Measurements from ENCODE around the gene RHEBL1. TPM values are rescaled to one million over a fixed set of nuclear protein-coding genes. Genes with fewer than 3 reads are reported as not detected.
A peak's percentile ranks its signal among the peaks of the same experiment; 100 is the strongest.

Gene RHEBL1
- total RNA-seq, 1 donor from 2014 or later = 1.5 TPM

DNA sequence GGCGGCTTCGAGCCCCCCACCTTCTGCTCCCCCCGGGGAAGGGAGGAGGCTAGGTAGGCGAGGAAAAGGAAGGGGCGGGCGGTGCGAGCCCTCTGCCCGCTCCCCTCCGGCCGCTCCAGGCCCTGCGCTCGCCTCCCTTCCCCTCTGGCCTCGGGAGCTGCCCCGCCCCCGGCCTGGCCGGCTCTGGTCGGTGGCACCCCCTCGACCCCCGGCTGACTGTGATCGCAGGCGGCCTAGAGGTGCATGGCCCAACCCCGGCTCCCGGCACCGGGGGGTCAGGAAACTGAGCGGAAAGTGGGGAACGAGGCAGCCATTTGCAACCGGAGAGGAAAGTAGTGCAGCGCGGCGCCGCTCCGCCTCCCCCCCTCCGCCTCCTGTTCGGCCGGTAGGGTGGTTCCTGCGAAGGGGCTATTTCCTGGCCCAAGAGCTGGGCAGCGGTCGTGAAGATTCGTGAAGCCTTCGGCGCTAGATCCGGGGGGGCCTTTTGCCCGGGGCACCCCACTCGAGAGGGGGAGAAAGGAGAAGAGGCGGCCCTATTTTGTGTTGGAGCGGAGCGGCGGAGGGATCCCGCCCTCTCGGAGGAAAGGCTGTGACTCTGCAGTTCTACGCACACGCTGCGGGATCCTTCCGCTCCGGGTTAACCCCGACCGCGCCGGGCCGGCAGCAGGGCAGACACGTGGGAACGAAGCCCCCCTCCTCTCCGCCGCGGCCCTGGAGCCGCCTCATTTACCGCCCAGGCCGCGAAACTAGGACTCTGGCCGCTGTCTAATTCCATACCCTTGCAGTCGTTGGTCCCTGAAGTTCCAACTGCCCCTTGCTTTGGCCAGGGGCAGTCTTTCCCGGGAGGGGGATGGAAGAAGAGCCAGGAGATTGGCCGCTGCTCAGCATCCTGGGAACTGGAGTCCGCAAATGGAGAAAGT is 9.3 kb downstream of the RHEBL1 start, which contains the start of gene KMT2D:
TSS of gene KMT2D (minus strand) at position 558 of the 920 bp plus-strand sequence. CDS start 5,470 bp downstream, outside the sequence.
- TF ChIP-seq CTCF (IDR thresholded peaks at IDR 0.05) = peak; percentile 19
- intact Hi-C loops (cut with DNase I) = no loop called here
- Histone ChIP-seq H3K9me3 (no peaks in the 10 kb centered on the region), H3K4me1 (peaks cover 50% of the 10 kb centered on the region), H3K27ac (peak within 1 kb of the TSS; percentile 98), H3K4me3 (peak within 1 kb of the TSS; percentile 95), H3K27me3 (ENCODE audit: low read depth) (no peaks in the 10 kb centered on the region), H3K36me3 (peaks cover under 1% of the 10 kb centered on the region)
- ATAC-seq (peak; percentile 88 to 92), DNase-seq (peak; percentile 95)

- Histone ChIP-seq H3K27ac (peak overlapping the region; percentile 98), H3K4me3 (peak overlapping the region; percentile 95), H3K9me3 (no peaks in the 10 kb centered on the region), H3K36me3 (peaks cover 10% of the 10 kb centered on the region), H3K4me1 (peaks cover 56% of the 10 kb centered on the region), H3K27me3 (ENCODE audit: low read depth) (no peaks in the 10 kb centered on the region)
- no peak for DNase-seq
- no peak for TF ChIP-seq CTCF (IDR thresholded peaks at IDR 0.05)
- peak; percentile 1 to 10 for ATAC-seq
- intact Hi-C loops (cut with DNase I) = no loop called here
Observed at GRCh38 chr12:49059299-49060171, 10.2 kb downstream of the RHEBL1 start.

DNA sequence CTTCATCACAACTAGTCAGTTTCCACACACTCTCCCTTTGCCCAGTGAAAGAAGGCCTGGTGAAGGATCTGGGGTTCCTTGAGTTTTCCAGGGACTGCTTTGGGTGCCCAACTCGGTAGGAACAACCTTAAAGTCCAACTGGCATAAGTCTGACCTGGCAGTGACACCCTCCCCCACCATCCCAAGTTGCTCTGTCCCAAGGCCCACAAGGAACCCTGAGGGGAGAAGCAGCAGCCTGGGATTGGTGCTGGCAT is 10.8 kb downstream of the RHEBL1 start:
- Histone ChIP-seq H3K9me3 (no peaks in the 10 kb centered on the region), H3K4me1 (peaks cover 52% of the 10 kb centered on the region), H3K27me3 (ENCODE audit: low read depth) (no peaks in the 10 kb centered on the region), H3K36me3 (peaks cover 16% of the 10 kb centered on the region), H3K4me3 (peak overlapping the region; percentile 95), H3K27ac (peak overlapping the region; percentile 98)
- no peak for DNase-seq
- intact Hi-C loops (cut with DNase I) = no loop called here
- no peak for ATAC-seq
- no peak for TF ChIP-seq CTCF (IDR thresholded peaks at IDR 0.05)

- Histone ChIP-seq H3K9me3 (no peaks in the 10 kb centered on the region), H3K36me3 (peaks cover 20% of the 10 kb centered on the region), H3K27ac (peak overlapping the region; percentile 98), H3K4me3 (peak overlapping the region; percentile 95), H3K4me1 (peaks cover 48% of the 10 kb centered on the region), H3K27me3 (ENCODE audit: low read depth) (no peaks in the 10 kb centered on the region)
- ATAC-seq (no peak), DNase-seq (no peak)
- no peak for TF ChIP-seq CTCF (IDR thresholded peaks at IDR 0.05)
- intact Hi-C loops (cut with DNase I) = no loop called here
Observed at GRCh38 chr12:49058366-49059044, 11.3 kb downstream of the RHEBL1 start.

- ATAC-seq (peak; percentile 22 to 54), DNase-seq (no peak)
- TF ChIP-seq CTCF (IDR thresholded peaks at IDR 0.05) = no peak
- no peaks in the 10 kb centered on the region for H3K9me3 ChIP-seq
- H3K27me3 ChIP-seq (ENCODE audit: low read depth) = no peaks in the 10 kb centered on the region
- intact Hi-C loops (cut with DNase I) = no loop called here
- H3K27ac ChIP-seq = peak overlapping the region; percentile 98
- H3K4me1 ChIP-seq = peaks cover 48% of the 10 kb centered on the region
- H3K4me3 ChIP-seq = peak overlapping the region; percentile 95
- H3K36me3 ChIP-seq = peaks cover 26% of the 10 kb centered on the region
Observed at GRCh38 chr12:49057888-49058287, 11.9 kb downstream of the RHEBL1 start.
